DOHH2 (cell line): ENCODE measurements around the gene KCNIP1.

Experiments used
- H3F3A ChIP-seq: fragments of 200-600 bp; sonication (generic), shearing (Covaris generic); 2 replicates; pipeline ENCODE4 v1.6.0; 2016; ENCODE audit warnings: antibody characterized with exemption, mild to moderate bottlenecking; ENCODE audit not compliant: control insufficient read depth, insufficient read depth
- H3K27ac ChIP-seq: fragments of 200-600 bp; sonication (generic); 2 replicates; pipeline ENCODE4 v1.5.1; 2014; ENCODE audit warnings: low read depth, mild to moderate bottlenecking, low read length, moderate library complexity
- H3K27me3 ChIP-seq: fragments of 200-600 bp; sonication (generic); 2 replicates; pipeline ENCODE4 v1.6.1; 2014; ENCODE audit warnings: mild to moderate bottlenecking, low read length, mixed read lengths; ENCODE audit not compliant: control insufficient read depth
- H3K36me3 ChIP-seq: fragments of 200-600 bp; sonication (generic); 2 replicates; pipeline ENCODE4 v1.6.1; 2014; ENCODE audit warnings: mild to moderate bottlenecking, low read length, moderate library complexity, mixed read lengths; ENCODE audit not compliant: control insufficient read depth
- H3K4me1 ChIP-seq: fragments of 200-600 bp; sonication (generic); 2 replicates; pipeline ENCODE4 v1.6.1; 2014; ENCODE audit warnings: mild to moderate bottlenecking, low read length, mixed read lengths; ENCODE audit not compliant: control insufficient read depth
- H3K4me2 ChIP-seq: fragments of 200-600 bp; sonication (generic); 2 replicates; pipeline ENCODE4 v1.6.0; 2014; ENCODE audit warnings: mild to moderate bottlenecking, low read length, moderate library complexity
- H3K4me3 ChIP-seq: fragments of 200-600 bp; sonication (generic); 2 replicates; pipeline ENCODE4 v1.5.1; 2014; ENCODE audit warnings: mild to moderate bottlenecking, low read length, mixed read lengths
- H3K79me2 ChIP-seq: fragments of 200-600 bp; sonication (generic); 2 replicates; pipeline ENCODE4 v1.6.1; 2014; ENCODE audit warnings: mild to moderate bottlenecking, low read length, mixed read lengths; ENCODE audit not compliant: control insufficient read depth
- H3K9me2 ChIP-seq: fragments of 200-600 bp; sonication (generic); replicated peaks from 2 replicates; pipeline ENCODE4 v1.6.1; 2014; ENCODE audit warnings: mild to moderate bottlenecking, low read length, mixed read lengths; ENCODE audit not compliant: control insufficient read depth
- H3K9me3 ChIP-seq: fragments of 200-600 bp; sonication (generic); 2 replicates; pipeline ENCODE4 v1.6.1; 2014; ENCODE audit warnings: antibody characterized with exemption, low read length, mixed read lengths; ENCODE audit not compliant: control insufficient read depth, insufficient read depth
- H4K20me1 ChIP-seq: fragments of 200-600 bp; sonication (generic); 2 replicates; pipeline ENCODE4 v1.6.0; 2014; ENCODE audit warnings: low read depth, mild to moderate bottlenecking, antibody characterized with exemption, low read length, moderate library complexity; ENCODE audit not compliant: control insufficient read depth, insufficient read depth
- EZH2phosphoT487 ChIP-seq: fragments of 200-600 bp; sonication (generic); IDR thresholded peaks from 2 replicates; pipeline ENCODE4 v1.6.1; 2017; ENCODE audit warnings: borderline replicate concordance, mild to moderate bottlenecking, antibody characterized with exemption, low read length, moderate library complexity, mixed read lengths
- TF ChIP-seq, protein P1 (sequence below): fragments of 200-600 bp; sonication (generic); IDR thresholded peaks from one replicate; pipeline ENCODE4 v1.5.1; 2014; ENCODE audit warnings: antibody characterized with exemption, mild to moderate bottlenecking, low read depth, low read length; ENCODE audit not compliant: poor library complexity, severe bottlenecking

The KCNIP1 gene

DNA sequence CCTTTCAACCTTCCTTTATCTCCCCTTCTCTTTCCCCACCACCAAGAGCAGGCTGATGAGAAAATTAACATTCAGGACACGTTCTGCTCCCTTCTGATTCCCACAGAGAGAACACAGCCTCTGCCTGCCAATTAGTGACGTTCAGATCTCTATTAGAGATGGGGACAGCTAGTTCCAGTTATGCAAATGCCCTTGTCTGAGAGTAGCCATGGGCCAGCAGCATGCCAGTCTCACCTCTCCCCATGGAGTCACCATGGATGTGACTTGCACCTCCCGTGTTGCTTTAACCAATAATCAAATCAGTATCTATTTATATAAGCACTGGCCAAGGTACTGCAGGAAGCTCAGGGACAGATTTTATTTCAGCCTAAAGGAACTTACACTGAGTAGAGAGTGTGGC lies 61.3 kb downstream of the KCNIP1 start:
- Histone ChIP-seq H3K79me2 (no peaks in the 10 kb centered on the region), H3K27me3 (no peaks in the 10 kb centered on the region), H4K20me1 (no peaks in the 10 kb centered on the region), H3K36me3 (no peaks in the 10 kb centered on the region), H3K4me2 (no peak overlapping the region), H3K9me3 (no peaks in the 10 kb centered on the region), H3F3A (no peaks in the 10 kb centered on the region), H3K27ac (no peak overlapping the region), H3K4me1 (no peaks in the 10 kb centered on the region), H3K4me3 (no peak overlapping the region), H3K9me2 (no peaks in the 10 kb centered on the region)
- TF ChIP-seq, protein P1, sequence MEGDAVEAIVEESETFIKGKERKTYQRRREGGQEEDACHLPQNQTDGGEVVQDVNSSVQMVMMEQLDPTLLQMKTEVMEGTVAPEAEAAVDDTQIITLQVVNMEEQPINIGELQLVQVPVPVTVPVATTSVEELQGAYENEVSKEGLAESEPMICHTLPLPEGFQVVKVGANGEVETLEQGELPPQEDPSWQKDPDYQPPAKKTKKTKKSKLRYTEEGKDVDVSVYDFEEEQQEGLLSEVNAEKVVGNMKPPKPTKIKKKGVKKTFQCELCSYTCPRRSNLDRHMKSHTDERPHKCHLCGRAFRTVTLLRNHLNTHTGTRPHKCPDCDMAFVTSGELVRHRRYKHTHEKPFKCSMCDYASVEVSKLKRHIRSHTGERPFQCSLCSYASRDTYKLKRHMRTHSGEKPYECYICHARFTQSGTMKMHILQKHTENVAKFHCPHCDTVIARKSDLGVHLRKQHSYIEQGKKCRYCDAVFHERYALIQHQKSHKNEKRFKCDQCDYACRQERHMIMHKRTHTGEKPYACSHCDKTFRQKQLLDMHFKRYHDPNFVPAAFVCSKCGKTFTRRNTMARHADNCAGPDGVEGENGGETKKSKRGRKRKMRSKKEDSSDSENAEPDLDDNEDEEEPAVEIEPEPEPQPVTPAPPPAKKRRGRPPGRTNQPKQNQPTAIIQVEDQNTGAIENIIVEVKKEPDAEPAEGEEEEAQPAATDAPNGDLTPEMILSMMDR: no peak
- TF ChIP-seq EZH2phosphoT487: no peak

DNA sequence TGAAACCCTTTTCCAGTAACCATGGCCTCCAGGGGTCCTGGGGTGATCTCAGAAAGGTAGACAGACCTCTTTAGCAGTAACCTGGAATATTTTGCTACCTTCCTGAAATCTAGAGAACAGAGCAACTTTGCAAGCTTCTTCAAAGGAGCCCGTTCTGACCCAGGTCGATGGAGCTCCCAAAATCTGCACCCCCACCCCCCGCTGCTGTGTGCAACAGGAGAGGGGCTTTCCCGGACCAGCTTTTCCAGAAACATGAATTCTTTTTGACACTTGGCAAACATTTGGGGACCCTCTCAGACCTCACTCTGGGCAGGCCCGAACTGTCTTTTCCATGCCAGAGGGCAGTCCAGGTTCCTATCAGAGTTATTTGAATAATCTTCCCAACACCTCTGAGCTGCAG lies 65.3 kb downstream of the KCNIP1 start:
- peaks cover 22% of the 10 kb centered on the region for H3K27me3 ChIP-seq
- no peaks in the 10 kb centered on the region for H4K20me1 ChIP-seq
- TF ChIP-seq EZH2phosphoT487: no peak
- TF ChIP-seq, protein P1: no peak
- no peak overlapping the region for H3K4me2 ChIP-seq
- H3K36me3 ChIP-seq: no peaks in the 10 kb centered on the region
- H3K4me1 ChIP-seq: no peaks in the 10 kb centered on the region
- no peaks in the 10 kb centered on the region for H3F3A ChIP-seq
- no peaks in the 10 kb centered on the region for H3K9me3 ChIP-seq
- H3K79me2 ChIP-seq: no peaks in the 10 kb centered on the region
- H3K4me3 ChIP-seq: no peak overlapping the region
- no peaks in the 10 kb centered on the region for H3K9me2 ChIP-seq
- H3K27ac ChIP-seq: no peak overlapping the region

DNA sequence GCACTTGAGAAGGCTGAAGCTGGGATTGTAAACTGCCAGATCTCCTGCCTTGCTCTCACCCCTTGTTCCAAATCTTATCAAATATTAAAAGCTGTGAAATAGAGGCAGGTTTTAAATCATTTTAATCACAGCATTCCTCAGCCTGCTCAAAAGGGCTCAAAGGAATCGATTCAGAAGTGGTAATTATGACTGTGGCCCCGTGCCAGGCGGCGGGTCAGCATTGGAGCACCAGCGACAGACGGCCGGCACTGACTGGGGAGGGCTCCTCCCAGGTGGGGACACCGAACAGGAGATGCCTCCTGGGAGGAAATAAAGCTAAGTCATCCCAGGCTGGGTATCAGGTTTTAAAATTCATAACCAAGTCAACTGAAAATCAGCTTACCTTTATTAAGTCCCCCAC lies 66.7 kb downstream of the KCNIP1 start:
- TF ChIP-seq, protein P1: no peak
- no peak for TF ChIP-seq EZH2phosphoT487

DNA sequence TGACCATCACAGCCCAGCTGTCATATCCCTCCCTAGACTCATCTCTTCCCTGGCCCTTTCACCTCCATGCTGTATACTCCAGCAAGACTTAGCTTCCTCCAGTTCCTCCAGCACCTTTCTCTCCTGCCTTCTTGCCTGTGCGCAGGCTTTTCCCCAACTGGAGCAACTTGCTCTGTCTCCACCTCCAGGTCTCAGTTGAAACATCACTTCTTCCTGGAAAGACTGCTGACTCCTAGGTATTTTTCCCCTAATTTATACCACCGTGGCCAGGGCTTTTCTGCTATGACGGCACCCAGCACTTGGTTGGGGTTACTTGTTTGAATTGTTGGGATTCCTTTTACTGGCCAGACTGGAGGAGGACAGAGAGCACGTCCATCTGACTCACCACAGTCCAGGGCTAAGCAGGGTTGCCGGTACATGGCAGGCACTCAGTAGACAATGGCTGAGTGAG lies 67.5 kb downstream of the KCNIP1 start:
- no peaks in the 10 kb centered on the region for H3K36me3 ChIP-seq
- H3K4me1 ChIP-seq: no peaks in the 10 kb centered on the region
- H3K4me2 ChIP-seq: no peak overlapping the region
- no peak overlapping the region for H3K4me3 ChIP-seq
- no peaks in the 10 kb centered on the region for H3K9me2 ChIP-seq
- no peaks in the 10 kb centered on the region for H4K20me1 ChIP-seq
- H3F3A ChIP-seq: no peaks in the 10 kb centered on the region
- peaks cover 26% of the 10 kb centered on the region for H3K27me3 ChIP-seq
- H3K27ac ChIP-seq: no peak overlapping the region
- TF ChIP-seq, protein P1: no peak
- TF ChIP-seq EZH2phosphoT487: no peak
- H3K79me2 ChIP-seq: no peaks in the 10 kb centered on the region
- peaks cover 3% of the 10 kb centered on the region; the same call in 1 of the 2 replicates for H3K9me3 ChIP-seq

More for the DNA sequence above, 66.7 kb downstream of the KCNIP1 start:
- Histone ChIP-seq H3K4me2 (no peak overlapping the region), H3K9me3 (peaks cover 1% of the 10 kb centered on the region; the same call in 1 of the 2 replicates), H3K79me2 (no peaks in the 10 kb centered on the region), H3K9me2 (no peaks in the 10 kb centered on the region), H3F3A (no peaks in the 10 kb centered on the region), H3K36me3 (no peaks in the 10 kb centered on the region), H3K27ac (no peak overlapping the region), H3K4me3 (no peak overlapping the region), H3K4me1 (no peaks in the 10 kb centered on the region), H3K27me3 (peaks cover 26% of the 10 kb centered on the region), H4K20me1 (no peaks in the 10 kb centered on the region)
